ENCODE measurements around the gene KCNQ2.

- TF ChIP-seq GATA2 (IDR thresholded peaks at IDR 0.05; ENCODE audit: low read depth, low read length): no peak
- TF ChIP-seq GATA3 (IDR thresholded peaks at IDR 0.05; ENCODE audit: low read depth, low read length): no peak
Measured at GRCh38 chr20:63374504-63374903, 98.0 kb downstream of the KCNQ2 start.
